ENCODE results near the gene S100A1. TPM values are rescaled to one million over a fixed set of nuclear protein-coding genes. Genes with fewer than 3 reads are reported as not detected.
A peak's percentile ranks its signal among the peaks of the same experiment; 100 is the strongest.
"Not testable (repeated sequence)": the region's sequence is repeated elsewhere in the genome, so short reads cannot be mapped to it uniquely, and the experiment has no call there.

The S100A1 gene
- total RNA-seq (1,000 to 10,000 TPM; 1,287 to 3,035 (median 2,343) TPM), polyA plus RNA-seq (1,000 to 10,000 TPM in 1 of 2 donors, 100 to 1,000 TPM in 1; 685 to 2,765 TPM)
- long read RNA-seq, donor 1, transcript S100A1-201 (3 exons, 594 nt): major isoform, 57 of 111 reads
- long read RNA-seq, donor 1, transcript S100A1-202 (3 exons, 522 nt): minor isoform, 9 of 111 reads
- long read RNA-seq, donor 1, partial matches to known transcripts: 42 of 111 reads
- long read RNA-seq, donor 1, other reads (novel, unspliced or antisense): 0 of 111 reads
- long read RNA-seq, donor 2, transcript S100A1-201 (3 exons, 594 nt): major isoform, 89 of 203 reads
- long read RNA-seq, donor 2, transcript S100A1-202 (3 exons, 522 nt): minor isoform, 26 of 203 reads
- long read RNA-seq, donor 2, partial matches to known transcripts: 86 of 203 reads
- long read RNA-seq, donor 2, other reads (novel, unspliced or antisense): 0 of 203 reads
- long read RNA-seq, donor 3, partial matches to known transcripts: 0 of 5 reads
- long read RNA-seq, donor 3, other reads (novel, unspliced or antisense): 2 of 5 reads

GRCh38 chr1:153627715-153628626, at the start of gene S100A1:
Gene S100A1 (plus strand): TSS chr1:153628434. CDS start chr1:153630522, 2,088 bp downstream.
- Histone ChIP-seq H3K4me3 (peak within 1 kb of the TSS; percentile 34 to 71 (median 60)), H3K9me3 (no peaks in the 10 kb centered on the region), H3K36me3 (peaks cover 0 to 29% (median 0%) of the 10 kb centered on the region in 9 donors), H3K27ac (peak within 1 kb of the TSS; percentile 82 to 98 (median 91)), H3K27me3 (no peaks in the 10 kb centered on the region), H3K4me1 (peaks cover 19 to 84% (median 59%) of the 10 kb centered on the region in 9 donors)
- TF ChIP-seq CTCF (IDR thresholded peaks at IDR 0.05): peak in 2 of 9 donors; percentile 38 to 42
- WGBS, 2 donors: 48 to 54% methylated on average over 10 of the region's 10 CpGs
- DNase-seq (peak; percentile 77 to 84), ATAC-seq (peak; percentile 25 to 74 (median 64))
- intact Hi-C loops (cut with DNase I): loop anchor here in 1 of 10 donors (5.0 kb wide), 1 partner anchor 44 kb away; the partner anchor contains the start of gene ILF2

- Histone ChIP-seq H3K27ac (no peak overlapping the region), H3K4me3 (no peak overlapping the region), H3K36me3 (no peaks in the 10 kb centered on the region), H3K9me3 (no peaks in the 10 kb centered on the region), H3K4me1 (peaks cover 0 to 1% (median 0%) of the 10 kb centered on the region in 9 donors), H3K27me3 (no peaks in the 10 kb centered on the region)
- DNase-seq (no peak), ATAC-seq (no peak)
- TF ChIP-seq CTCF (IDR thresholded peaks at IDR 0.05): no peak
- intact Hi-C loops (cut with DNase I): loop anchor here in 5 of 10 donors (5.0 to 10.0 kb wide), 4 partner anchors 39 to 166 kb away; partner anchors contain the start of genes S100A14 (in 1 of the 5) and SNAPIN (in 1 of the 5)
Observed at GRCh38 chr1:153578490-153578889, 49.7 kb upstream of the S100A1 start.

- no peaks in the 10 kb centered on the region for H3K27me3 ChIP-seq
- H3K27ac ChIP-seq: no peak overlapping the region
- ATAC-seq: no peak
- TF ChIP-seq CTCF (IDR thresholded peaks at IDR 0.05): no peak
- intact Hi-C loops (cut with DNase I): loop anchor here in 5 of 10 donors (5.0 to 10.0 kb wide), 4 partner anchors 38 to 166 kb away; partner anchors contain the start of genes S100A14 (in 1 of the 5) and SNAPIN (in 1 of the 5)
- H3K9me3 ChIP-seq: no peaks in the 10 kb centered on the region
- H3K4me1 ChIP-seq: no peaks in the 10 kb centered on the region
- no peaks in the 10 kb centered on the region for H3K36me3 ChIP-seq
- 81 to 82% methylated on average over 3 of the region's 3 CpGs for WGBS, 2 donors
- H3K4me3 ChIP-seq: no peak overlapping the region
- no peak for DNase-seq
Observed at GRCh38 chr1:153578936-153579335, 49.3 kb upstream of the S100A1 start.

- intact Hi-C loops (cut with DNase I); H3K36me3 ChIP-seq; H3K4me1 ChIP-seq; H3K9me3 ChIP-seq; H3K27me3 ChIP-seq; DNase-seq; H3K4me3 ChIP-seq; H3K27ac ChIP-seq; ATAC-seq: not testable (repeated sequence)
- 91 to 96% methylated on average over 32 to 34 of the region's 34 CpGs for WGBS, 2 donors
Observed at GRCh38 chr1:153582836-153583235, 45.4 kb upstream of the S100A1 start.

- H3K4me1 ChIP-seq; H3K27me3 ChIP-seq; DNase-seq; H3K36me3 ChIP-seq; H3K4me3 ChIP-seq; ATAC-seq; intact Hi-C loops (cut with DNase I); H3K27ac ChIP-seq; H3K9me3 ChIP-seq: not testable (repeated sequence)
- WGBS, 2 donors: 91 to 93% methylated on average over 2 to 3 of the region's 3 CpGs
Observed at GRCh38 chr1:153583514-153583913, 44.7 kb upstream of the S100A1 start.
